Raji (cell line): ENCODE measurements around the gene MYH10.

Experiments
- POLR2A ChIP-seq: IDR thresholded peaks from 2 replicates; pipeline ENCODE4 v1.6.1; 2011; ENCODE audit warnings: low read depth, low read length, control low read depth; ENCODE audit not compliant: insufficient read depth

Gene MYH10

GRCh38 chr17:8500609-8501008, 129.9 kb downstream of the MYH10 start:
- TF ChIP-seq POLR2A = no peak

- TF ChIP-seq POLR2A = no peak
Measured at GRCh38 chr17:8499614-8500013, 130.9 kb downstream of the MYH10 start.

GRCh38 chr17:8499171-8499570, 131.4 kb downstream of the MYH10 start:
- no peak for TF ChIP-seq POLR2A

- TF ChIP-seq POLR2A = no peak
Measured at GRCh38 chr17:8496081-8496480, 134.4 kb downstream of the MYH10 start.

DNA sequence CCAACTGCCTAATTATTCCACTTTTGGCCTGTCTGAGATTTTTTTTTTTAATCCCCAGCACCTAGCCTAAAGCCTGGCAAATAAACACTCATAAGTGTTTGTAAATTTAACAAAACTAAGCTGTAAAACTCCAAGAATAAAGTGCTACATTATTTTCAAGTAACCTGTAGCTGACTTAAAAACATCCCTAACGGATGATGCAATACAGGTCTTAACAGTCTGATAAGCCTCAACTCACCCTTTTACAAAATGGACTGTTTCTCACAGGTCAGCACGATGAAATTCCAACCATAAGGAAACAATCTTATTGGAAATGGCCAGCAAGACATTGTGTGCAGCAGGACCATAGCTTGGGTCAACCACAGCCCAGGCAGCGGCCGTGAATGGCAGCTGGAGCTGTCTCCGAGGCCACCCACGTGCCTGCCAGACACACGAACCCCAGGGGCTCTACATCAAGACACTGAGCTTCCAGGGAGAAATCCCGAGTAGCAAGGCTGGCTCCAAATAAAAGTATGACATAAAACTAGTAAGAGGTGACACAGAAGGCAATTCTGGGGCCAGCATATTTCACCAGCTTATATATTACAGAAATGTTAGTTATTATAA, 135.9 kb downstream of the MYH10 start:
- no peak for TF ChIP-seq POLR2A

- TF ChIP-seq POLR2A = no peak
Measured at GRCh38 chr17:8494021-8494420, 136.5 kb downstream of the MYH10 start.

- TF ChIP-seq POLR2A = no peak
Measured at GRCh38 chr17:8492121-8492520, 138.4 kb downstream of the MYH10 start.

DNA sequence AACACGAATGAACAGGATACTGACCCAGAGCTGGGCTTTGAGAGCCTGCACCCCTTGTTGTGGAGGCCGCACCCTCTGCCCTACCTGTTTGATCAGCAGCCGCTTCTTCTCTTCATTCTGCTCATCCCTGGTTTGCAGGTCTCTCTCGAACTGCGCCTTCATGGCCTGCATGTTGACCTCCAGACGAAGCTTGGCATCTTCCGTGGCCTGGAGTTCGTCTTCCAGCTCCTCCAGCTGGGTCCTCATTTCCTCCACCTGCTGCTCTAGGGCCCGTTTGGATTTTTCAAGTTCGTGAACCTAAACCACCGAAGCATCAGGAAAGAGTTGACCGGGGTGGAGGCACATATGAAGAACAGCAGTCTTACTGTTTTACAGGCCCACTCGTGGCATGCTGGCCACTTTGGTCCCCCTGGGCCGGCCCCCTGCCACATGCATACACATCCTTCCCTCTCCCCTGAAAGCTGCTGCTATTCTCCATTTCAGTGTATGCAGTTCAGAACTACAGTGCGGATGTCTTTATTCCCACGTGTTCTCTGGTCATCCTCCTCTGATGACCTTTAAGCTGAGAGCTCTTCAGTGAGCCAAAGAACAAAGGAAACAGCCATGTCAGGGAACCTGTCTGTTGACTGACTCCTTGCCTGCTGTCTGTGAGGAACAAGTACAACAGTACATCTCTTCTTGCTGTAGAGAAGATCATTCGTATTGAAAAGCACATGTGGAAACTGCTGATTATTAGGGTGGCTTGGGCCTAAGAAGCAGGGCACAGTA, 140.1 kb downstream of the MYH10 start:
- TF ChIP-seq POLR2A = no peak

- TF ChIP-seq POLR2A = no peak
Measured at GRCh38 chr17:8489841-8490240, 140.7 kb downstream of the MYH10 start.

- no peak for TF ChIP-seq POLR2A
Measured at GRCh38 chr17:8488901-8489300, 141.6 kb downstream of the MYH10 start.

DNA sequence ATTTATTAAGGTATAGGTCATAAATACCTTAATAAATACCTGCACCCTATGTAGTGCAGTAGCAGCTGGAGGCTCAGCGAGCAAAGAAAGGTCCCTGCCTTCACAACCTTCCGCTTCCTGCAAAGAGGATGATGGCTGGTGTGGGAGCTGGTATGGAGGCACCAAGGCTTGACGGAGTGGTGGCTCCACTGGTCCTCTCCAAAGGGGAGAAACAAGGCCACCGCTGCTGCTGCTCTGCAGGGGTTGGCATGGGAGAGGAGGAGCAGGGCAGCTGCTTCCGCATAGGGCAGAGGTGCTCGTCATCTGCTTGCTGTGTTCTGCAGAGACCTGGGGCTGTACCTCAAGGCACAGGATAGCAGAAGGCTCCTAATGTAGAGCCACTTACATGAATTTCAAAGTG, 142.0 kb downstream of the MYH10 start:
- no peak for TF ChIP-seq POLR2A

DNA sequence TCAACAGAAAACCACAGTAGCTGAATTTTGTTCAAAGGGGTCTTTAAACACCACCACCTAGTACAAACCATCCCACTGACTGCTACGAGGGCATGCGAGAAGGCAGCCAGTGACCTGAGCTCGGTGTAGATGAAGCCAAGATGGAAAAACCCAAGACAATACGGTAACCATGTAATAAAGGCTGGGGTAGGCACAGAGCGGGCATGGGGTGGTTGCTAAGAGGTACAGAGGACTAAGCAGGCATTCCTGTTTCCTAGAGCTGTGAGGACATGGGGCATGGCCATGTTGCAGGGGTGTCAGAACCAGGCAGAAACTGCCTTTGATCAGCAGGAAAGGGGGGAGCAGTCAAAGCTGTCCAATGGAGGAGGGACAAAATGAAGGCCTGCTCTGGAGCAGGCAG, 142.8 kb downstream of the MYH10 start:
- TF ChIP-seq POLR2A = no peak

DNA sequence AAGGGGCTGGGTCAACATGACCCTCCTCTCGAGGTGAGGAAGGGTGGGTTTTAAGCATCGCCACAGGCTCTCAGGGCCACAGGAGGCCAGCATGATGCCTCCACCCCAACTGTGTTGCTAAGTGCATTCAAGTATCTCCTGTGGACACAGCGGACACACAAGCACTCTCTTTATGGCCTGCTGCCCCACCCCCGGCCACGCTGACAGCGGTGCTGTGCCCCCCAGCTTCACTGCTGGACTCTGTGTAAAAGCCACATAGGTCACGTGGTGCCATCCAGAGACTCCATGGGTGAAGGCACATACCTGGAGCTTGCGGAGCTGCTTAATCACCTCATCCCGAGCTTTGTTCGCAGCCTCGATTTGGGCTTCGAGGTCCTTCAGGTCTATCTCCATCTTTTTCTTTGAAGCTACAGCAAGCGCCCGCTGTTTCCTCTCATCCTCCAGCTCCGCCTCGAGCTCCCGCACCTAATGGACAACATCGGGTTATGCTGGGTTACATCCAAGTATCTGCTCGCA, 143.3 kb downstream of the MYH10 start:
- TF ChIP-seq POLR2A = no peak

- TF ChIP-seq POLR2A = no peak
Measured at GRCh38 chr17:8485491-8485890, 145.0 kb downstream of the MYH10 start.

GRCh38 chr17:8484465-8484864, 146.1 kb downstream of the MYH10 start:
- TF ChIP-seq POLR2A = no peak

GRCh38 chr17:8482546-8482945, 148.0 kb downstream of the MYH10 start:
- no peak for TF ChIP-seq POLR2A
